Fibroblast of lung (primary cell): Measurements from ENCODE around the gene ZNF385B.

Experiments used
- EZH2 ChIP-seq: IDR thresholded peaks from 2 replicates; pipeline ENCODE4 v1.5.1; 2012; ENCODE audit warnings: low read length, control low read depth, mild to moderate bottlenecking; ENCODE audit errors: missing control alignments
- TF ChIP-seq, protein P1 (sequence below), 2 donors: IDR thresholded peaks in 1 of 2; conservative IDR thresholded peaks in 1 of 2; 1 replicate in 1 of 2; 2 replicates in 1 of 2; pipeline ENCODE4 v1.5.1; 2011 to 2012; ENCODE audit warnings: low read length in 2 of 2, control low read depth in 1 of 2, inconsistent platforms in 1 of 2, low read depth in 1 of 2, mild to moderate bottlenecking in 1 of 2

GRCh38 chr2:179877601-179878364 lies 16.4 kb upstream of the ZNF385B start:
- TF ChIP-seq, protein P1, sequence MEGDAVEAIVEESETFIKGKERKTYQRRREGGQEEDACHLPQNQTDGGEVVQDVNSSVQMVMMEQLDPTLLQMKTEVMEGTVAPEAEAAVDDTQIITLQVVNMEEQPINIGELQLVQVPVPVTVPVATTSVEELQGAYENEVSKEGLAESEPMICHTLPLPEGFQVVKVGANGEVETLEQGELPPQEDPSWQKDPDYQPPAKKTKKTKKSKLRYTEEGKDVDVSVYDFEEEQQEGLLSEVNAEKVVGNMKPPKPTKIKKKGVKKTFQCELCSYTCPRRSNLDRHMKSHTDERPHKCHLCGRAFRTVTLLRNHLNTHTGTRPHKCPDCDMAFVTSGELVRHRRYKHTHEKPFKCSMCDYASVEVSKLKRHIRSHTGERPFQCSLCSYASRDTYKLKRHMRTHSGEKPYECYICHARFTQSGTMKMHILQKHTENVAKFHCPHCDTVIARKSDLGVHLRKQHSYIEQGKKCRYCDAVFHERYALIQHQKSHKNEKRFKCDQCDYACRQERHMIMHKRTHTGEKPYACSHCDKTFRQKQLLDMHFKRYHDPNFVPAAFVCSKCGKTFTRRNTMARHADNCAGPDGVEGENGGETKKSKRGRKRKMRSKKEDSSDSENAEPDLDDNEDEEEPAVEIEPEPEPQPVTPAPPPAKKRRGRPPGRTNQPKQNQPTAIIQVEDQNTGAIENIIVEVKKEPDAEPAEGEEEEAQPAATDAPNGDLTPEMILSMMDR (conservative IDR thresholded peaks at IDR 0.05 in 1 of 2, IDR thresholded peaks at IDR 0.05 in 1 of 2; ENCODE audit: low read depth in 1 of 2, low read length in 2 of 2): no peak
- TF ChIP-seq EZH2: no peak
